AG08395 (cell line): ENCODE measurements around the gene KICS2.
"Not testable (repeated sequence)": the region's sequence is repeated elsewhere in the genome, so short reads cannot be mapped to it uniquely, and the experiment has no call there.

Experiments used
- DNase-seq: peaks from one replicate; pipeline ENCODE4 v3.0.0; 2012; ENCODE audit warnings: mixed read lengths, low spot score

KICS2 gene

GRCh38 chr12:64216239-64216638 lies 5.9 kb downstream of the KICS2 start:
- no peak for DNase-seq

GRCh38 chr12:64212119-64212746 lies 9.9 kb downstream of the KICS2 start:
- no peak for DNase-seq

GRCh38 chr12:64207453-64207852 lies 14.6 kb downstream of the KICS2 start:
- no peak for DNase-seq

- no peak for DNase-seq
Measured at GRCh38 chr12:64205542-64205941, 16.6 kb downstream of the KICS2 start.

- DNase-seq: no peak
Measured at GRCh38 chr12:64203775-64204174, 18.3 kb downstream of the KICS2 start.

GRCh38 chr12:64203036-64203435 lies 19.1 kb downstream of the KICS2 start:
- no peak for DNase-seq

GRCh38 chr12:64195841-64196240 lies 26.3 kb downstream of the KICS2 start:
- DNase-seq: not testable (repeated sequence)

- DNase-seq: no peak
Measured at GRCh38 chr12:64194333-64195149, 27.6 kb downstream of the KICS2 start.

- no peak for DNase-seq
Measured at GRCh38 chr12:64193931-64194330, 28.2 kb downstream of the KICS2 start.

GRCh38 chr12:64192644-64193444 lies 29.3 kb downstream of the KICS2 start:
- DNase-seq: no peak

GRCh38 chr12:64190140-64190539 lies 32.0 kb downstream of the KICS2 start:
- DNase-seq: no peak

GRCh38 chr12:64189530-64189929 lies 32.6 kb downstream of the KICS2 start:
- no peak for DNase-seq

- DNase-seq: no peak
Measured at GRCh38 chr12:64187794-64188193, 34.3 kb downstream of the KICS2 start.

GRCh38 chr12:64187370-64187769 lies 34.7 kb downstream of the KICS2 start:
- peak; percentile 54 for DNase-seq

GRCh38 chr12:64186789-64187188 lies 35.3 kb downstream of the KICS2 start:
- no peak for DNase-seq

- no peak for DNase-seq
Measured at GRCh38 chr12:64184216-64184615, 37.9 kb downstream of the KICS2 start.

- DNase-seq: peak; percentile 87
Measured at GRCh38 chr12:64181430-64182291, 40.4 kb downstream of the KICS2 start.

GRCh38 chr12:64180951-64181350 lies 41.1 kb downstream of the KICS2 start:
- peak; percentile 57 for DNase-seq

GRCh38 chr12:64178122-64178521 lies 44.0 kb downstream of the KICS2 start:
- peak; percentile 64 for DNase-seq

- DNase-seq: no peak
Measured at GRCh38 chr12:64177001-64177400, 45.1 kb downstream of the KICS2 start.

- DNase-seq: peak; percentile 46
Measured at GRCh38 chr12:64175254-64175945, 46.7 kb downstream of the KICS2 start.
